H9 (cell line): ENCODE data around the gene YEATS2. TPM values are rescaled to one million over a fixed set of nuclear protein-coding genes. Genes with fewer than 3 reads are reported as not detected.
"Not testable (repeated sequence)": the region's sequence is repeated elsewhere in the genome, so short reads cannot be mapped to it uniquely, and the experiment has no call there.

Source experiments
- DNase-seq: peaks from one replicate; pipeline ENCODE4 v3.0.0-alpha.2; 2017
- H2AFZ ChIP-seq: one replicate; pipeline ENCODE4 v1.6.1; 2013; ENCODE audit warnings: mild to moderate bottlenecking, low read length, control low read depth, moderate library complexity
- H2AK5ac ChIP-seq: 2 replicates; pipeline ENCODE4 v1.6.1; 2013; ENCODE audit warnings: low read length, control low read depth, mixed read lengths; ENCODE audit not compliant: insufficient read length
- H2BK120ac ChIP-seq: one replicate; pipeline ENCODE4 v1.6.1; 2013; ENCODE audit warnings: low read depth, mild to moderate bottlenecking, low read length, control low read depth, inconsistent platforms; ENCODE audit not compliant: poor library complexity, severe bottlenecking
- H2BK12ac ChIP-seq: 2 replicates; pipeline ENCODE4 v1.6.1; 2013; ENCODE audit warnings: low read length, control low read depth, mixed read lengths, low read depth; ENCODE audit not compliant: insufficient read length
- H2BK15ac ChIP-seq: 2 replicates; pipeline ENCODE4 v1.6.1; 2013; ENCODE audit warnings: low read depth, low read length, control low read depth
- H2BK20ac ChIP-seq: one replicate; pipeline ENCODE4 v1.6.1; 2013; ENCODE audit warnings: low read depth, mild to moderate bottlenecking, low read length, control low read depth, inconsistent platforms; ENCODE audit not compliant: poor library complexity, severe bottlenecking
- H2BK5ac ChIP-seq: 2 replicates; pipeline ENCODE4 v1.6.1; 2013; ENCODE audit warnings: low read length, control low read depth, mixed read lengths; ENCODE audit not compliant: insufficient read length
- H3K14ac ChIP-seq: 2 replicates; pipeline ENCODE4 v1.6.1; 2013; ENCODE audit warnings: low read length, control low read depth; ENCODE audit not compliant: insufficient read depth
- H3K18ac ChIP-seq: 2 replicates; pipeline ENCODE4 v1.6.1; 2013; ENCODE audit warnings: low read depth, mild to moderate bottlenecking, mixed read lengths, low read length, control low read depth; ENCODE audit not compliant: insufficient read length
- H3K23ac ChIP-seq: 2 replicates; pipeline ENCODE4 v1.6.1; 2013; ENCODE audit warnings: low read length, control low read depth, mixed read lengths, low read depth; ENCODE audit not compliant: insufficient read length
- H3K23me2 ChIP-seq: 2 replicates; pipeline ENCODE4 v1.6.1; 2013; ENCODE audit warnings: low read depth, mild to moderate bottlenecking, mixed read lengths, low read length, control low read depth; ENCODE audit not compliant: insufficient read length, poor library complexity, severe bottlenecking
- H3K27ac ChIP-seq: 2 replicates; pipeline ENCODE4 v1.5.1; 2013; ENCODE audit warnings: low read length, control low read depth, mixed read lengths, low read depth; ENCODE audit not compliant: insufficient read length
- H3K27me3 ChIP-seq: 2 replicates; pipeline ENCODE4 v1.6.1; 2013; ENCODE audit warnings: low read length, control low read depth, inconsistent platforms; ENCODE audit not compliant: insufficient read depth
- H3K4ac ChIP-seq: 2 replicates; pipeline ENCODE4 v1.6.1; 2013; ENCODE audit warnings: low read depth, mild to moderate bottlenecking, control low read depth, inconsistent platforms, low read length, moderate library complexity
- H3K4me1 ChIP-seq: 2 replicates; pipeline ENCODE4 v1.6.1; 2013; ENCODE audit warnings: low read length, control low read depth, inconsistent platforms; ENCODE audit not compliant: insufficient read depth
- H3K4me2 ChIP-seq: 2 replicates; pipeline ENCODE4 v1.6.1; 2013; ENCODE audit warnings: low read length, control low read depth, mixed read lengths; ENCODE audit not compliant: insufficient read length, insufficient read depth
- H3K56ac ChIP-seq: 2 replicates; pipeline ENCODE4 v1.6.1; 2013; ENCODE audit warnings: low read depth, mild to moderate bottlenecking, mixed read lengths, low read length, control low read depth; ENCODE audit not compliant: insufficient read length
- H3K79me1 ChIP-seq: 2 replicates; pipeline ENCODE4 v1.6.1; 2013; ENCODE audit warnings: low read depth, mild to moderate bottlenecking, moderate library complexity, low read length, control low read depth, inconsistent platforms; ENCODE audit not compliant: insufficient read depth, poor library complexity, severe bottlenecking
- H3K79me2 ChIP-seq: 2 replicates; pipeline ENCODE4 v1.6.1; 2013; ENCODE audit warnings: low read length, control low read depth, inconsistent platforms; ENCODE audit not compliant: insufficient read depth
- H3K9ac ChIP-seq: 2 replicates; pipeline ENCODE4 v1.6.1; 2013; ENCODE audit warnings: low read length, control low read depth, mixed read lengths; ENCODE audit not compliant: insufficient read length; ENCODE audit errors: extremely low read depth
- H3K9me3 ChIP-seq: one replicate; pipeline ENCODE4 v1.6.1; 2013; ENCODE audit warnings: low read depth, low read length, inconsistent platforms; ENCODE audit not compliant: control insufficient read depth
- H3T11ph ChIP-seq: one replicate; pipeline ENCODE4 v1.6.1; 2013; ENCODE audit warnings: mild to moderate bottlenecking, low read length, control low read depth, inconsistent platforms
- H4K20me1 ChIP-seq: one replicate; pipeline ENCODE4 v1.6.1; 2013; ENCODE audit not compliant: control insufficient read depth, insufficient read length, insufficient read depth
- H4K5ac ChIP-seq: 2 replicates; pipeline ENCODE4 v1.6.1; 2013; ENCODE audit warnings: low read depth, mild to moderate bottlenecking, mixed read lengths, low read length, control low read depth; ENCODE audit not compliant: insufficient read length
- H4K8ac ChIP-seq: replicated peaks from 2 replicates; pipeline ENCODE4 v1.6.1; 2013; ENCODE audit warnings: low read length, control low read depth, mixed read lengths, low read depth; ENCODE audit not compliant: insufficient read length
- H4K91ac ChIP-seq: 2 replicates; pipeline ENCODE4 v1.6.1; 2013; ENCODE audit warnings: low read depth, mild to moderate bottlenecking, moderate library complexity, mixed read lengths, low read length, control low read depth; ENCODE audit not compliant: insufficient read length
- H3K27ac Mint-ChIP-seq, 3 experiments: 2 replicates in 2 of 3; 3 replicates in 1 of 3; pipeline ENCODE4 v1.8.0; 2020 to 2021; ENCODE audit warnings: mixed read lengths in 3 of 3, mild to moderate bottlenecking in 1 of 3, moderate library complexity in 1 of 3
- H3K27me3 Mint-ChIP-seq: 2 replicates; pipeline ENCODE4 v1.8.0; 2021; ENCODE audit warnings: low read depth, mild to moderate bottlenecking, moderate library complexity, mixed read lengths
- H3K36me3 Mint-ChIP-seq, 3 experiments: 2 replicates in 2 of 3; 3 replicates in 1 of 3; pipeline ENCODE4 v1.8.0; 2020 to 2021; ENCODE audit warnings: low read depth in 3 of 3, mixed read lengths in 3 of 3; ENCODE audit not compliant: insufficient read depth in 1 of 3
- H3K4me1 Mint-ChIP-seq, 2 experiments: 2 replicates each; pipeline ENCODE4 v1.8.0; 2020; ENCODE audit warnings: mixed read lengths in 2 of 2
- H3K4me3 Mint-ChIP-seq, 2 experiments: 2 replicates in 1 of 2; 3 replicates in 1 of 2; pipeline ENCODE4 v1.8.0; 2020 to 2021; ENCODE audit warnings: mild to moderate bottlenecking in 2 of 2, mixed read lengths in 2 of 2, moderate library complexity in 1 of 2
- H3K9me3 Mint-ChIP-seq, 2 experiments: 2 replicates in 1 of 2; 3 replicates in 1 of 2; pipeline ENCODE4 v1.8.0; 2020; ENCODE audit warnings: mild to moderate bottlenecking in 2 of 2, mixed read lengths in 2 of 2, moderate library complexity in 1 of 2
- WGBS: extraction: QIAGEN DNeasy Blood & Tissue Kit; methylation state at CpG from one replicate; pipeline ENCODE4 v1.1.7; 2013; ENCODE audit warnings: missing lambda C conversion rate, low lambda C conversion rate, mixed read lengths; ENCODE audit not compliant: insufficient read length; ENCODE audit errors: extremely low coverage; 5-methylcytosine and 5-hydroxymethylcytosine counted together
- total RNA-seq: library from RNA; stranded (reverse); gene quantifications from 2 replicates; pipeline ENCODE4 v1.2.1, GENCODE V29; 2021
- TF ChIP-seq, protein P1 (sequence below): fragments of 200-600 bp; sonication (generic); conservative IDR thresholded peaks from 3 replicates; pipeline ENCODE4 v1.8.0; 2021; ENCODE audit warnings: antibody characterized with exemption, mild to moderate bottlenecking

YEATS2 gene
- total RNA-seq, 1 experiment from 2014 or later: 40.3 TPM

DNA sequence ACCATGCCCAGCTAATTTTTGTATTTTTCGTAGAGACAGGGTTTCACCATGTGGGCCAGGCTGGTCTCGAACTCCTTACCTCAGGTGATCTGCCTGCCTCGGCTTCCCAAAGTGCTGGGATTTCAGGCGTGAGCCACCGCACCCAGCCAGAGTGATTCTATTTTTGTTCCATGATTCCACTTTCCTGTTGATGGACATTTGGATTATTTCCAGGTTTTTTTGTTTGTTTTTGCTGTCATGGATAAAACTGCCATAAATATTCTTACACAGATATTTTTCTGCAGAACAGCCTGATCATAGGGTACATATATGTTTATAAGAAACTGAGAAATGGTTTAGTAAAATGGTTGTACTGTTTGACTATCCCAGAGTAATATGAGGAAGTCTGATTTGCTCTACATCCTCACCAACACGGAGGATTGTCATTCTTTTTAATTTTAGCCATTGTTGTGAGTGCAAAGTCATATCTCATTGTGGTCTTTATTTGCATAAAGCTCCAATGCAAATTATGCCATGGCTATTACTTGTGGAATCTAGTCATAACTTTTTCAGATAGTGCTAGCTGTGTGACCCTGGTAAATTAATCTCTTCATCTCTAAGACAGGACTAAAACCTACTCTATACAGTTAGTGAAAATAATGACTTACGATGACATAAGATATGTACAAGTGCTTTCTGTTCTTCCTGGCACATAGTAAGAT is 85.1 kb downstream of the YEATS2 start:
- H2AK5ac ChIP-seq: no peak overlapping the region
- no peaks in the 10 kb centered on the region for H3K79me1 ChIP-seq
- no peak overlapping the region for H2AFZ ChIP-seq
- H2BK120ac ChIP-seq: no peak overlapping the region
- no peak overlapping the region for H2BK12ac ChIP-seq
- H2BK20ac ChIP-seq: no peak overlapping the region
- no peaks in the 10 kb centered on the region for H3K9me3 ChIP-seq
- Mint-ChIP-seq H3K4me3 (no peak overlapping the region), H3K36me3 (peaks cover 56 to 90% (median 86%) of the 10 kb centered on the region in 3 experiments), H3K27ac (peak overlapping the region in 1 of 3 experiments; percentile 79; a peak in 1 of 7 replicates), H3K9me3 (no peaks in the 10 kb centered on the region), H3K4me1 (no peaks in the 10 kb centered on the region), H3K27me3 (no peaks in the 10 kb centered on the region)
- no peaks in the 10 kb centered on the region for H4K20me1 ChIP-seq
- no peaks in the 10 kb centered on the region for H3K4me1 ChIP-seq
- H2BK5ac ChIP-seq: no peak overlapping the region
- no peaks in the 10 kb centered on the region for H3K79me2 ChIP-seq
- no peak overlapping the region for H3T11ph ChIP-seq
- H2BK15ac ChIP-seq: no peak overlapping the region
- WGBS: no CpG with 5 or more reads among the region's 7 CpGs
- no peak overlapping the region for H3K56ac ChIP-seq
- TF ChIP-seq, protein P1, sequence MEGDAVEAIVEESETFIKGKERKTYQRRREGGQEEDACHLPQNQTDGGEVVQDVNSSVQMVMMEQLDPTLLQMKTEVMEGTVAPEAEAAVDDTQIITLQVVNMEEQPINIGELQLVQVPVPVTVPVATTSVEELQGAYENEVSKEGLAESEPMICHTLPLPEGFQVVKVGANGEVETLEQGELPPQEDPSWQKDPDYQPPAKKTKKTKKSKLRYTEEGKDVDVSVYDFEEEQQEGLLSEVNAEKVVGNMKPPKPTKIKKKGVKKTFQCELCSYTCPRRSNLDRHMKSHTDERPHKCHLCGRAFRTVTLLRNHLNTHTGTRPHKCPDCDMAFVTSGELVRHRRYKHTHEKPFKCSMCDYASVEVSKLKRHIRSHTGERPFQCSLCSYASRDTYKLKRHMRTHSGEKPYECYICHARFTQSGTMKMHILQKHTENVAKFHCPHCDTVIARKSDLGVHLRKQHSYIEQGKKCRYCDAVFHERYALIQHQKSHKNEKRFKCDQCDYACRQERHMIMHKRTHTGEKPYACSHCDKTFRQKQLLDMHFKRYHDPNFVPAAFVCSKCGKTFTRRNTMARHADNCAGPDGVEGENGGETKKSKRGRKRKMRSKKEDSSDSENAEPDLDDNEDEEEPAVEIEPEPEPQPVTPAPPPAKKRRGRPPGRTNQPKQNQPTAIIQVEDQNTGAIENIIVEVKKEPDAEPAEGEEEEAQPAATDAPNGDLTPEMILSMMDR: no peak
- no peak overlapping the region for H3K27ac ChIP-seq
- H3K27me3 ChIP-seq: no peaks in the 10 kb centered on the region
- H3K23me2 ChIP-seq: no peaks in the 10 kb centered on the region
- H4K8ac ChIP-seq: no peak overlapping the region
- H3K18ac ChIP-seq: no peak overlapping the region
- H3K4me2 ChIP-seq: no peak overlapping the region
- no peak overlapping the region for H4K91ac ChIP-seq
- H4K5ac ChIP-seq: no peak overlapping the region
- no peak overlapping the region for H3K4ac ChIP-seq
- no peak for DNase-seq
- H3K14ac ChIP-seq: no peak overlapping the region
- no peak overlapping the region for H3K23ac ChIP-seq
- H3K9ac ChIP-seq: no peak overlapping the region

DNA sequence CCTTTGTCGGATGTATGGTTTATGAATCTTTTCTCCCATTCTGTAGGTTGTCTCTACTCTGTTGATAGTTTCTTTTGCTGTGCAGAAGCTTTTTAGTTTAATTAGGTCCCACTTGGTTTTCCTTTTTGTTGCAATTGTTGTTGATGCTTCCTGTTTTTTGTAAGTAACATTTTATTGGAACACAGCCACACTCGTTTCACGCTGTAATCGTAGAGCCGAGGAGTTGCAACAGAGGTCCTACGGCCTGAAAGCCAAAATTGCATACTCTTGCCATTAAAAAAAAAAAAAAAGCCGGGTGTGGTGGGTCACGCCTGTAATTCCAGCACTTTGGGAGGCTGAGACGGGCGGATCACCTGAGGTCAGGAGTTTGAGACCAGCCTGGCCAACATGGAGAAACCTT is 86.9 kb downstream of the YEATS2 start:
- H3K9me3 Mint-ChIP-seq, H3K23ac ChIP-seq, H2AK5ac ChIP-seq, H3K4me3 Mint-ChIP-seq, H2BK12ac ChIP-seq, H3K18ac ChIP-seq, H3K27me3 ChIP-seq, H3T11ph ChIP-seq, H3K4ac ChIP-seq, H3K14ac ChIP-seq, H4K91ac ChIP-seq, H2BK5ac ChIP-seq, H3K27me3 Mint-ChIP-seq, H4K5ac ChIP-seq, H4K8ac ChIP-seq, DNase-seq, H3K9ac ChIP-seq, H2AFZ ChIP-seq, H3K79me1 ChIP-seq, H4K20me1 ChIP-seq, H2BK120ac ChIP-seq, H3K79me2 ChIP-seq, H3K27ac Mint-ChIP-seq, H3K4me1 ChIP-seq, H3K56ac ChIP-seq, H2BK15ac ChIP-seq, H3K9me3 ChIP-seq, H3K23me2 ChIP-seq, H3K4me1 Mint-ChIP-seq, H3K4me2 ChIP-seq, H2BK20ac ChIP-seq, H3K27ac ChIP-seq: not testable (repeated sequence)
- WGBS: no CpG with 5 or more reads among the region's 10 CpGs
- H3K36me3 Mint-ChIP-seq: peaks cover 45 to 86% (median 83%) of the 10 kb centered on the region in 3 experiments; a peak in 6 of 7 replicates
